Small intestine (tissue), 7 donors: Measurements from ENCODE around the gene RAB7A. TPM values are rescaled to one million over a fixed set of nuclear protein-coding genes. Genes with fewer than 3 reads are reported as not detected.
"Not testable (repeated sequence)": the region's sequence is repeated elsewhere in the genome, so short reads cannot be mapped to it uniquely, and the experiment has no call there.

ENCODE experiments used
- DNase-seq, 2 donors: peaks; one replicate each; pipeline versions ENCODE4 v3.0.0 to v3.0.0-alpha.2; 2013
- FAIRE-seq: peaks from 2 replicates; lab custom pipeline; 2012; peaks lifted over from hg19 to GRCh38; lab: Jason Lieb, UNC
- H3K27ac ChIP-seq, 3 donors: one replicate each; pipeline ENCODE4 v1.5.1; 2013; ENCODE audit warnings: low read length in 2 of 3, mild to moderate bottlenecking in 2 of 3, control low read depth in 1 of 3, inconsistent platforms in 1 of 3, low read depth in 1 of 3, moderate library complexity in 1 of 3
- H3K27me3 ChIP-seq, 3 donors: one replicate each; pipeline ENCODE4 v1.6.1; 2013; ENCODE audit warnings: low read length in 3 of 3, inconsistent platforms in 1 of 3; ENCODE audit not compliant: control insufficient read depth in 3 of 3, insufficient read depth in 3 of 3
- H3K36me3 ChIP-seq, 3 donors: one replicate each; pipeline ENCODE4 v1.6.1; 2013; ENCODE audit warnings: low read length in 3 of 3, inconsistent platforms in 1 of 3, low read depth in 1 of 3, mild to moderate bottlenecking in 1 of 3, moderate library complexity in 1 of 3; ENCODE audit not compliant: control insufficient read depth in 3 of 3, insufficient read depth in 2 of 3
- H3K4me1 ChIP-seq, 3 donors: one replicate each; pipeline ENCODE4 v1.6.1; 2013; ENCODE audit warnings: low read length in 2 of 3, inconsistent platforms in 1 of 3, low read depth in 1 of 3, mild to moderate bottlenecking in 1 of 3, moderate library complexity in 1 of 3; ENCODE audit not compliant: control insufficient read depth in 3 of 3, insufficient read depth in 2 of 3
- H3K4me3 ChIP-seq, 3 donors: one replicate each; pipeline ENCODE4 v1.5.1; 2013; ENCODE audit warnings: low read length in 3 of 3, control low read depth in 1 of 3, inconsistent platforms in 1 of 3, low read depth in 1 of 3, mild to moderate bottlenecking in 1 of 3, moderate library complexity in 1 of 3
- H3K9me3 ChIP-seq, 2 donors: one replicate each; pipeline ENCODE4 v1.6.1; 2013; ENCODE audit warnings: low read depth in 1 of 2, low read length in 1 of 2; ENCODE audit not compliant: control insufficient read depth in 2 of 2, insufficient read depth in 1 of 2
- WGBS, 3 donors: extraction: QIAGEN DNeasy Blood & Tissue Kit; methylation state at CpG; one replicate each; pipeline ENCODE4 v1.1.7; 2013; 5-methylcytosine and 5-hydroxymethylcytosine counted together
- polyA plus RNA-seq, 4 donors: library from polyadenylated mRNA; stranded (reverse) in 3 of 4; unstranded in 1 of 4; fragments of 200-250 nt in 3 of 4; fragments of 120-200 nt in 1 of 4; gene quantifications; one replicate each; pipeline versions ENCODE4 v1.2.1 to v1.2.3, GENCODE V29; 2013
- donor health status: healthy with polysubstance abuse.
- donor health status: control.
- donor health status: control.
- donor health status: Bipolar disorder and iron deficiency.
- donor health status: healthy.

The RAB7A gene
- polyA plus RNA-seq, 4 donors, result 141 to 212 (median 165) TPM

DNA sequence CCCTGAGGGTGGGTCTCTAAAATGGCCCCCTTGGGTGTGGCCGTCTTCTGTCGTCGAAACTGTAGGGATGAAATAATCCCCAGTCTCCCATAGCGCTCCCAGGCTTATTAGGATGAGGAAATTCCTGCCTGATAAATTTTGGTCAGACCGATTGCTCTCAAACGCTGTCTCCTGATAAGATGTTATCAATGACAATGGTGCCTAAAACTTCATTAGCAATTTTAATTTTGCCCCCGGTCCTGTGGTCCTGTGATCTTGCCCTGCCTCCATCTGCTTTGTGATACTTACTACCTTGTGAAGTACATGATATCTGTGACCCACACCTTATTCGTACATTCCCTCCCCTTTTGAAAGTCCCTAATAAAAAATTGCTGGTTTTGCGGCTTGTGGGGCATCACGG lies 5.1 kb upstream of the RAB7A start:
- Histone ChIP-seq H3K27me3 (peaks cover 0 to 7% (median 0%) of the 10 kb centered on the region in 3 donors), H3K4me1 (no peaks in the 10 kb centered on the region), H3K36me3 (no peaks in the 10 kb centered on the region), H3K27ac (no peak overlapping the region), H3K4me3 (no peak overlapping the region), H3K9me3 (no peaks in the 10 kb centered on the region)
- FAIRE-seq (no peak), DNase-seq (no peak)
- 51 to 62% (median 57%) methylated on average over 10 of the region's 10 CpGs for WGBS, 3 donors

DNA sequence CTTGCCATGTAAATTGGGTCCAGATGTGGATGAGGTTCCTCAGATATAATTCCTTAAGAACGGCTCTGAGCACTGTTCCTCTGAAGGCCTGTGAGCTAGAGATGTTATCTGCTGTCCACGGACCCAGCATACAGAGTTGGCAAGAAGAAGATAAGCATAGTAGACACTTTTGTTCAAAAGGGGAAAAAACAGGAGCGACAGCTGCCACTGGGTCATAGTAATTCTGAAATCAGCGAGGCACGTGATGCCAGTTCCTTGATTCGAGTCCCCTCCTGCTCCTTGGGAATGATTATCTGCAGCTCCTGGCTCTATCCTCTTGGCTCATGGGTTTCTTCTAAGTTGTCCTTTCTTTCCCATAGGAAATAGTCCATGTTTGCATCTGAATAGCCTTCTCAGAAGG lies 2.5 kb upstream of the RAB7A start:
- no peaks in the 10 kb centered on the region for H3K9me3 ChIP-seq
- H3K36me3 ChIP-seq, result no peaks in the 10 kb centered on the region
- no peak overlapping the region for H3K27ac ChIP-seq
- no peak for FAIRE-seq
- H3K27me3 ChIP-seq, result peaks cover 0 to 7% (median 0%) of the 10 kb centered on the region in 3 donors
- no peak for DNase-seq
- WGBS, 3 donors, result 86 to 95% (median 91%) methylated on average over 6 of the region's 6 CpGs
- no peak overlapping the region for H3K4me3 ChIP-seq
- H3K4me1 ChIP-seq, result peaks cover 0 to 5% (median 2%) of the 10 kb centered on the region in 3 donors

DNA sequence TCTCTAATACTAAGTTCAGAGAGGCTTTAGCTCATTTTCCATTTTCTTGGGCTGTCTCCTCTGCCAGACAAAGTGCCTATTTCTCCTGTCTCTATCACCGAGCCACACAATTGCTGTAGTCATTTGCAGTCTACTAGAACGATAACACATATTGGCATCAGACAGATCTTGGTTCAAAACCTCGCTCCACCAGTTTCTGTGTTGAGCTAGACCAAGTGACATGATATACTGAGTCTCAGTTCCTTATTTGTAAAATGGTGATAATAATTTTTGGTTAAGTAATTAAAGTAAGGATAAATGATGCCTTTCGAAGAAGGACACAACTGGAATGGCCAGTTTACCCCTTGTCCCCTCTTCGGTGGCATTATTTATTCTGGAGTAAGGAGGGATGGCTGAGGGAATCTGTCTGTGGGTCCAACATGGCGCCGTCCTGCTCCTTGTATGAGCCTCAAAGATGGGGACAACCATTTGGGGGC lies 398 bp upstream of the RAB7A start:
- 50 to 51% (median 50%) methylated on average over 7 of the region's 7 CpGs for WGBS, 3 donors
- no peaks in the 10 kb centered on the region for H3K36me3 ChIP-seq
- FAIRE-seq (no peak), DNase-seq (no peak)
- H3K9me3 ChIP-seq, result no peaks in the 10 kb centered on the region
- peaks cover 0 to 3% (median 0%) of the 10 kb centered on the region in 3 donors for H3K27me3 ChIP-seq
- peaks cover 4 to 11% (median 6%) of the 10 kb centered on the region in 3 donors for H3K4me1 ChIP-seq
- H3K27ac ChIP-seq, result peak overlapping the region in 2 of 3 donors; percentile 51 to 95
- peak overlapping the region in 1 of 3 donors; percentile 90 for H3K4me3 ChIP-seq

DNA sequence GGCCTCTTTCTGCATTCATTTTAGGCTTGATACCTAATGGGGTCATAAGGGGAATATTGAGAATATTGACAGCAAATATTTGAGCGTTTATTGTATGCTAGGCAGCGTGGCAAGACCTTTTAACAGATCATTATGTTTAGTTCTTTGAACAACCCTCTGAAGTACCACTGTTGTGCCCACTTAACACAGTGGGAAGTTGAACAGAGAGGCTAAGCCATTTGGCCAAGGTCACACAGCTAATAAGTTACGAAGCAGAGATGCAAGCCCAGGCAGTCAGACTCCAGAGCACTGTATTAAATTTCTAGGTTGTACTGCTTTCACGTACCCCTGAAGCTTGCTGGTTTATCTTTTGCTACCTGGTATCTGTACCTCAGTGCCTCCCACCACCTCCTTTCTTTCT lies 1.1 kb downstream of the RAB7A start:
- peak overlapping the region in 2 of 3 donors; percentile 90 to 95 for H3K27ac ChIP-seq
- no peak for FAIRE-seq
- 4 to 13% (median 8%) methylated on average over 4 of the region's 4 CpGs for WGBS, 3 donors

DNA sequence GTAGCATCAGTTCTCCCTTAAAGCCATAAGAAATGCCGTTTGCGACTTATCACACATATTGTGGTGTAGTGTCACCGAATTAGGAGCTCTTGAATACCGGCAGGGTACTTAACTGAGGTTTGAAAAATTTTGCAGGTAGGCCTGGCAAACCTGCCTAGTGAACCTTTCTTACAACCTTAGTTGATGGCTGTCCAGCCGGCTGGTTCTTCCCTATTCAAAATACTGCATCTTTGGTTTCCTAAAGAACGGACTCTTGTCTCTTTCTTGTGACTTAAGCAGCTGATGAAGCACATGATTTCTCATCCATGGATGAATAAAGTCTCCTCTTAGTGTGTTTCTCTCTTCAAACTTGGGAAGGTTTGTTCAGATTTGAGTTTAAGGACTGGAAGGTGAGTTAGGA lies 1.5 kb downstream of the RAB7A start:
- WGBS, 3 donors, result 6 to 25% (median 10%) methylated on average over 6 of the region's 6 CpGs
- peak in 1 of 2 donors; percentile 35 for DNase-seq
- peak overlapping the region in 1 of 3 donors; percentile 5 for H3K27ac ChIP-seq
- no peaks in the 10 kb centered on the region for H3K9me3 ChIP-seq
- H3K4me3 ChIP-seq, result peak overlapping the region in 2 of 3 donors; percentile 90 to 94
- H3K4me1 ChIP-seq, result peaks cover 4 to 13% (median 11%) of the 10 kb centered on the region in 3 donors
- peaks cover 0 to 4% (median 0%) of the 10 kb centered on the region in 3 donors for H3K36me3 ChIP-seq
- no peak for FAIRE-seq
- H3K27me3 ChIP-seq, result no peaks in the 10 kb centered on the region

More for the DNA sequence above, 1.1 kb downstream of the RAB7A start:
- Histone ChIP-seq H3K27me3 (no peaks in the 10 kb centered on the region), H3K9me3 (no peaks in the 10 kb centered on the region), H3K4me1 (peaks cover 4 to 12% (median 11%) of the 10 kb centered on the region in 3 donors), H3K4me3 (peak overlapping the region; percentile 90 to 99 (median 94)), H3K36me3 (peaks cover 0 to 3% (median 0%) of the 10 kb centered on the region in 3 donors)
- no peak for DNase-seq

DNA sequence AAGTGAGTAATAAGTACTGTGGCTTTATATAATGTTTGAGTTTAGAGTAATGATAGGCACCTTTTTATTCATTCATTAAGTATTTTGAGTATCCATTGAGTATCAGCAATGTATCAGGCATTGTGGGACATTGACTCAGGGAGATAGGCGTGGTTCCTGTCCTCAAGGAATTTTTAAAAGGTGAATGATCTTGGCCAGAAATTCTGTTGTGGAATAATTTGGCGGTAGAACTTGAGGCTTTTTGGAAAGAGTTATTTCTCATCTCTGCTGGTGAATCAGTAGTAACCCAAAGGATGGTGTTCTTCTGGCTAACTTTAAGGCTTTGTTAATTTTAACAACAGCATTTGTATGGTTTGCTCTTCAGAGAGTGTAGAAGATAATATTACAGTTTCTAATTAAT lies 2.0 kb downstream of the RAB7A start:
- Histone ChIP-seq H3K27me3 (no peaks in the 10 kb centered on the region), H3K4me3 (peak overlapping the region in 1 of 3 donors; percentile 90), H3K36me3 (peaks cover 0 to 6% (median 0%) of the 10 kb centered on the region in 3 donors), H3K9me3 (no peaks in the 10 kb centered on the region), H3K4me1 (peaks cover 4 to 13% (median 11%) of the 10 kb centered on the region in 3 donors), H3K27ac (no peak overlapping the region)
- FAIRE-seq, result no peak
- WGBS, 3 donors, result 47 to 61% (median 56%) methylated on average over 2 of the region's 2 CpGs
- no peak for DNase-seq

DNA sequence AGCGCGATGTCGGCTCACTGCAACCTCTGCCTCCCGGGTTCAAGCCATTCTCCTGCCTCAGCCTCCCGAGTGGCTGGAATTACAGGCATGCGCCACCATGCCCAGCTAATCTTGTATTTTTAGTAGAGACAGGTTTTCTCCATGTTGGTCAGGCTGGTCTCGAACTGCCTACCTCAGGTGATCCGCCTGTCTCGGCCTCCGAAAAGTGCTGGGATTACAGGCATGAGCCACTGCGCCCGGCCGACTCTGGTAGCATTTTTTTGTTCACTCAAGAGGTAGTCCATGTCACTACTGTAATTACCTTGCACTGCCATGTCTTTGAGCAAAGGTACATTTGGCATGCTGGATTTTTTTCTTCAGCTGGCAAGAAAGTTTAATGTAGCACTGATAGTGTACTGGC lies 2.5 kb downstream of the RAB7A start:
- FAIRE-seq, H3K4me3 ChIP-seq, DNase-seq, H3K36me3 ChIP-seq, H3K27me3 ChIP-seq, H3K27ac ChIP-seq, H3K9me3 ChIP-seq: not testable (repeated sequence)
- WGBS, 3 donors, result 91 to 93% (median 92%) methylated on average over 13 of the region's 13 CpGs
- peaks cover 6 to 16% (median 11%) of the 10 kb centered on the region in 3 donors for H3K4me1 ChIP-seq

DNA sequence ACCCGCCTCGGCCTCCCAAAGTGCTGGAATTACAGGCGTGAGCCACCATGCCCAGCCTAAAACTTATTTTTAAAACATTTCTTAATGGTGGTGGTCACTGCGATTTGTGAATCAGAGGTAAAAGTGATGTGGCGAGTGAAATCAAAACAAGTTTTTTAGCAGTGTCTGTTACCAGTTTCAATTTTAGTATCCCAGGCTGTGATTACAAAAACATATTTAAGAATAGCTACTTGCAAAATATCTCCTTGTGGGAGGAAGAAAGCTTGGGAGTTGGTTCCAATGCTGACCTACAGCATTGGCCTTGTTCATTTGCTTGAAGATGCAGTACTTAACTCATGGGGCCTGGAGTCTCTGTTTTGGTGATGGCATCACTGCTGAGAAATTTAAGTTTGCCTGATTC lies 4.5 kb downstream of the RAB7A start:
- Histone ChIP-seq H3K27ac (peak overlapping the region in 1 of 3 donors; percentile 62), H3K4me3 (no peak overlapping the region), H3K36me3 (peaks cover 0 to 6% (median 0%) of the 10 kb centered on the region in 3 donors), H3K27me3 (no peaks in the 10 kb centered on the region), H3K9me3 (no peaks in the 10 kb centered on the region), H3K4me1 (peaks cover 11 to 21% (median 11%) of the 10 kb centered on the region in 3 donors)
- DNase-seq (no peak), FAIRE-seq (no peak)
- WGBS, 3 donors, result 58 to 89% (median 67%) methylated on average over 5 of the region's 5 CpGs
